ENCODE measurements around the gene ERF.

DNA sequence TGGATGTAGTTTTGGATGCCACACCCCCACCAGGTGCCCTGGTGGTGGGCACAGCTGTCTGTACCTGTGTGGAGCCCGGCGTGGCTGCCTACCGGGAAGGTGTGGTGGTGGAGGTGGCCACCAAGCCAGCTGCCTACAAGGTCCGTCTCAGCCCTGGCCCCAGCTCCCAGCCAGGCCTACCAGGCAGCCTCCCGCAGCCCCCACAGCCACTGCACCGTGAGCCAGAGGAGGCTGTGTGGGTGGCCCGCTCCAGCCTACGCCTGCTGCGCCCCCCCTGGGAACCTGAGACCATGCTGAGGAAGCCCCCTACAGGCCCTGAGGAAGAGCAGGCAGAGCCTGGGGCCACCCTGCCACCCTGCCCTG lies 17.6 kb upstream of the ERF start:
- TF ChIP-seq, protein P1, sequence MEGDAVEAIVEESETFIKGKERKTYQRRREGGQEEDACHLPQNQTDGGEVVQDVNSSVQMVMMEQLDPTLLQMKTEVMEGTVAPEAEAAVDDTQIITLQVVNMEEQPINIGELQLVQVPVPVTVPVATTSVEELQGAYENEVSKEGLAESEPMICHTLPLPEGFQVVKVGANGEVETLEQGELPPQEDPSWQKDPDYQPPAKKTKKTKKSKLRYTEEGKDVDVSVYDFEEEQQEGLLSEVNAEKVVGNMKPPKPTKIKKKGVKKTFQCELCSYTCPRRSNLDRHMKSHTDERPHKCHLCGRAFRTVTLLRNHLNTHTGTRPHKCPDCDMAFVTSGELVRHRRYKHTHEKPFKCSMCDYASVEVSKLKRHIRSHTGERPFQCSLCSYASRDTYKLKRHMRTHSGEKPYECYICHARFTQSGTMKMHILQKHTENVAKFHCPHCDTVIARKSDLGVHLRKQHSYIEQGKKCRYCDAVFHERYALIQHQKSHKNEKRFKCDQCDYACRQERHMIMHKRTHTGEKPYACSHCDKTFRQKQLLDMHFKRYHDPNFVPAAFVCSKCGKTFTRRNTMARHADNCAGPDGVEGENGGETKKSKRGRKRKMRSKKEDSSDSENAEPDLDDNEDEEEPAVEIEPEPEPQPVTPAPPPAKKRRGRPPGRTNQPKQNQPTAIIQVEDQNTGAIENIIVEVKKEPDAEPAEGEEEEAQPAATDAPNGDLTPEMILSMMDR (IDR thresholded peaks at IDR 0.05; ENCODE audit: extremely low read depth in 1 of 2, insufficient read depth in 1 of 2, low read depth in 1 of 2, low read length in 2 of 2): no peak
- TF ChIP-seq, protein P2, sequence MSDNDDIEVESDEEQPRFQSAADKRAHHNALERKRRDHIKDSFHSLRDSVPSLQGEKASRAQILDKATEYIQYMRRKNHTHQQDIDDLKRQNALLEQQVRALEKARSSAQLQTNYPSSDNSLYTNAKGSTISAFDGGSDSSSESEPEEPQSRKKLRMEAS (IDR thresholded peaks at IDR 0.05; ENCODE audit: insufficient read depth, insufficient read length): no peak
